Vagina (tissue), 2 donors: ENCODE data around the gene ZNF804A. TPM values are rescaled to one million over a fixed set of nuclear protein-coding genes. Genes with fewer than 3 reads are reported as not detected.
"Not testable (repeated sequence)": the region's sequence is repeated elsewhere in the genome, so short reads cannot be mapped to it uniquely, and the experiment has no call there.

Experiments
- DNase-seq, 2 donors: peaks; one replicate each; pipeline ENCODE4 v3.0.0-alpha.2; 2017; ENCODE audit errors: extremely low spot score in 2 of 2
- H3K27ac ChIP-seq: fragments of 200-600 bp; sonication (generic); one replicate; pipeline ENCODE4 v1.5.1; 2019
- H3K27me3 ChIP-seq: fragments of 200-600 bp; sonication (generic); one replicate; pipeline ENCODE4 v1.5.1; 2019
- H3K36me3 ChIP-seq, 2 donors: fragments of 200-600 bp; sonication (generic); one replicate each; pipeline ENCODE4 v1.5.1; 2017 to 2019
- H3K4me1 ChIP-seq: fragments of 200-600 bp; sonication (generic); one replicate; pipeline ENCODE4 v1.5.1; 2019
- H3K4me3 ChIP-seq, 2 donors: fragments of 200-600 bp; sonication (generic); 1 replicate in 1 of 2; 2 replicates in 1 of 2; pipeline ENCODE4 v1.5.1; 2016 to 2019
- H3K9me3 ChIP-seq: fragments of 200-600 bp; sonication (generic); one replicate; pipeline ENCODE4 v1.5.1; 2019
- POLR2A ChIP-seq, 2 donors: fragments of 450-650 bp; IDR thresholded peaks; one replicate each; pipeline ENCODE4 v1.6.1; 2017; ENCODE audit warnings: antibody characterized with exemption in 2 of 2, mild to moderate bottlenecking in 2 of 2, moderate library complexity in 2 of 2
- POLR2AphosphoS5 ChIP-seq, 2 donors: sonication (generic); formaldehyde crosslinking; IDR thresholded peaks; one replicate each; pipeline ENCODE4 v1.9.0; 2017; ENCODE audit warnings: antibody characterized with exemption in 2 of 2, mild to moderate bottlenecking in 2 of 2, low read depth in 1 of 2; ENCODE audit not compliant: insufficient read depth in 1 of 2
- intact Hi-C: fragments of 100-400 bp; cut with DNase I; formaldehyde crosslinking; loops from one replicate; pipeline ENCODE4 v1.15.1; 2023
- total RNA-seq: library from RNA; depleted of rRNA; stranded (reverse); fragments of >200 nt; gene quantifications from one replicate; pipeline ENCODE4 v1.2.3, GENCODE V29; 2016
- TF ChIP-seq, protein P1 (sequence below), 3 experiments: fragments of 450-650 bp in 2 of 3; fragments of 200-600 bp in 1 of 3; sonication (generic) in 1 of 3; IDR thresholded peaks; one replicate each; pipeline ENCODE4 v1.5.1; 2017 to 2019; ENCODE audit warnings: antibody characterized with exemption in 3 of 3, mild to moderate bottlenecking in 2 of 3, moderate library complexity in 2 of 3

Gene ZNF804A
- total RNA-seq, 1 donor from 2014 or later: 1.2 TPM

DNA sequence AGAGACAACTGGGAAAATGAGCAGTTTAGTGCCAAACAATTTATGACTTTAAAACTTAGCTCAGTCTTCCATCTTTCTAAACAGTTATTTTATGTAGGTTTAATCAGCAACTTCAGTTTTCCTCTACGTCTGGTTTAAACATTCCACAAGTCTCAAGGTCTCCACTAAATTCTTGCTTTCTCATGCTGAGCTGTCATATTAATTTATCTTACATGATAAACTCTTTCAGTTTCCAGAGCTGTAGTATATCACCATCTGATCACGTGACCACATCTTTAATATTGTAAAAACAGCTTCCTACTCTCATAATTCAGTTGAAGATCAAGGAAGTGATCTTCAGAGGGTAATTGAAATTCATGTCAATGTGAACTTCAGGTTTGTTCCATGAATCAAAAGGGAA lies 158.6 kb downstream of the ZNF804A start:
- no peak for TF ChIP-seq POLR2A (IDR thresholded peaks at IDR 0.05)
- TF ChIP-seq, protein P1, sequence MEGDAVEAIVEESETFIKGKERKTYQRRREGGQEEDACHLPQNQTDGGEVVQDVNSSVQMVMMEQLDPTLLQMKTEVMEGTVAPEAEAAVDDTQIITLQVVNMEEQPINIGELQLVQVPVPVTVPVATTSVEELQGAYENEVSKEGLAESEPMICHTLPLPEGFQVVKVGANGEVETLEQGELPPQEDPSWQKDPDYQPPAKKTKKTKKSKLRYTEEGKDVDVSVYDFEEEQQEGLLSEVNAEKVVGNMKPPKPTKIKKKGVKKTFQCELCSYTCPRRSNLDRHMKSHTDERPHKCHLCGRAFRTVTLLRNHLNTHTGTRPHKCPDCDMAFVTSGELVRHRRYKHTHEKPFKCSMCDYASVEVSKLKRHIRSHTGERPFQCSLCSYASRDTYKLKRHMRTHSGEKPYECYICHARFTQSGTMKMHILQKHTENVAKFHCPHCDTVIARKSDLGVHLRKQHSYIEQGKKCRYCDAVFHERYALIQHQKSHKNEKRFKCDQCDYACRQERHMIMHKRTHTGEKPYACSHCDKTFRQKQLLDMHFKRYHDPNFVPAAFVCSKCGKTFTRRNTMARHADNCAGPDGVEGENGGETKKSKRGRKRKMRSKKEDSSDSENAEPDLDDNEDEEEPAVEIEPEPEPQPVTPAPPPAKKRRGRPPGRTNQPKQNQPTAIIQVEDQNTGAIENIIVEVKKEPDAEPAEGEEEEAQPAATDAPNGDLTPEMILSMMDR (IDR thresholded peaks at IDR 0.05): no peak
- no peak for TF ChIP-seq POLR2AphosphoS5 (IDR thresholded peaks at IDR 0.05; ENCODE audit: insufficient read depth in 1 of 2, low read depth in 1 of 2)
- intact Hi-C loops: no loop called here
- Histone ChIP-seq H3K36me3 (no peaks in the 10 kb centered on the region), H3K27me3 (no peaks in the 10 kb centered on the region), H3K4me3 (no peak overlapping the region), H3K9me3 (no peaks in the 10 kb centered on the region), H3K4me1 (no peaks in the 10 kb centered on the region), H3K27ac (no peak overlapping the region)
- no peak for DNase-seq

DNA sequence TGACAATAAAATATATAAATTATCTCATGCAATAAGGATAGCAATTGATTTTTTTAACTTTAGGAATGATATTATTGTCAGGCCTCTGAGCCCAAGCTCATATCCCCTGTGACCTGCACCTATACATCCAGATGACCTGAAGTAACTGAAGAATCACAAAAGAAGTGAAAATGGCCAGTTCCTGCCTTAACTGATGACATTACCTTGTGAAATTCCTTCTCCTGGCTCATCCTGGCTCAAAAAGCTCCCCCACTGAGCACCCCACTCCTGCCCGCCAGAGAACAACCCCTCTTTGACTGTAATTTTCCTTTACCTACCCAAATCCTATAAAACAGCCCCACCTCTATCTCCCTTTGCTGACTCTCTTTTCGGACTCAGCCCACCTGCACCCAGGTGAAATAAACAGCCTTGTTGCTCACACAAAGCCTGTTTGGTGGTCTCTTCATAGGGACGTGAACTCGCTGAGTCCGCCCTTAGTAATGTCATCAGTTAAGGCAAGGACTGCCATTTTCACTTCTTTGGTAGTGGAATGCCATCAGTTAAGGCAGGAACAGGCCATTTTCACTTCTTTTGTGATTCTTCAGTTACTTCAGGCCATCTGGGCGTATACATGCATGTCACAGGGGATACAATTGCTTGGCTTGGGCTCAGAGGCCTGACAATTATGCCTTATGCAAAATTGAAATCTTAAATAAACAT lies 161.4 kb downstream of the ZNF804A start:
- DNase-seq, H3K4me1 ChIP-seq, H3K9me3 ChIP-seq, intact Hi-C loops, H3K27ac ChIP-seq, H3K4me3 ChIP-seq, H3K27me3 ChIP-seq, H3K36me3 ChIP-seq: not testable (repeated sequence)

DNA sequence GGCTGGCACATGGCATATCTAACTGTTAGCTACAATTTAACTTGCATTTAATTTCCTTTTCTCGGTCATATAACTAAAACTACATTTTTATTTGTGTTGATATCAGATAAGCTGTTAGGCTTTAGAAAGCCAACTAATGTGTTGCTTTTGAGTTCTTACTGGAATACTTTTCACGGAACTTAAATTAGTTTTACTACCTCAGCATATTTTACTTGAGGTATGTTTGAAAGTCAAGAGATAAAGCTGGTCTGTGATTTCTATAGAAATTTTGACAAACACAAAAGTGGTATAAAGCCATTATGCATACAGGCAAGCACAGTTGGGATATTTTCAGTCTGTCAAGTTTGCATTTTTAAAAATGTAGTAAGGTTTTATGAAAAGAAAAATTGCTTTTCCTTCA lies 162.6 kb downstream of the ZNF804A start:
- intact Hi-C loops: no loop called here

DNA sequence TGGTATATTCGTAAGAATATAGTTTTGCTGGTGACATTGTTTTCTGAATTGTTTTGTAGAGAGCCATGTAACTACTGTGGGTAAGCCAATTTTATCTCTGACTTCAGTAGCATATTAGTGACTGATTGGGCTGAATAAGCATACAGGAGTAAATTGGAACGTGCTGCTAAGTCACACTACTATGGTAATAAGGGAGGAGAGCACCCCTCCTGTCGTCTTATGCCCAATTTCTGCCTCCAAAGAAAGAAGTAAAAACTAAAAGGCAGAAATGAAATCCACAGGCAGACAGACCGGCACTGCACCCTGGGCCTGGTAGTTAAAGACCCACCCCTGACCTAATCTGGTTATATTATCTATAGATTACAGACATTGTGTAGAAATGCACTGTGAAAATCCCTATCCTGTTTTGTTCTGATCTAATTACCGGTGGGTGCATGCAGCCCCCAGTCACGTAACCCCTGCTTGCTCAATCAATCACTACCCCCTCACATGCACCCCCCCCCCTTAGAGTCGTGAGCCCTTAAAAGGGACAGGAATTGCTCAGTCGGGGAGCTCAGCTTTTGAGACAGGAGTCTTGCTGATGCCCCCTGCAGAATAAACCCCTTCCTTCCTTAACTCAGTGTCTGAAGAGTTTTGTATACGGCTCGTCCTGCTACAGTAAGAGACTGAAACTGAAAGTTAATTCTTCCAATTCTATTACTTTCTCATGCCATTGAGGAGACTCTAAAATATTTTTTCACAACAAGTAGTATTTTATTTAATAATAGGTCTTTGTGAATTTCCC lies 167.0 kb downstream of the ZNF804A start:
- no peak overlapping the region for H3K27ac ChIP-seq
- H3K4me3 ChIP-seq: no peak overlapping the region
- intact Hi-C loops: no loop called here
- TF ChIP-seq POLR2A (IDR thresholded peaks at IDR 0.05): no peak
- TF ChIP-seq POLR2AphosphoS5 (IDR thresholded peaks at IDR 0.05; ENCODE audit: insufficient read depth in 1 of 2, low read depth in 1 of 2): no peak
- TF ChIP-seq, protein P1 (IDR thresholded peaks at IDR 0.05): no peak
- H3K27me3 ChIP-seq: no peaks in the 10 kb centered on the region
- no peaks in the 10 kb centered on the region for H3K9me3 ChIP-seq
- no peaks in the 10 kb centered on the region for H3K36me3 ChIP-seq
- DNase-seq: no peak
- H3K4me1 ChIP-seq: no peaks in the 10 kb centered on the region

More for the DNA sequence above, 162.6 kb downstream of the ZNF804A start:
- Histone ChIP-seq H3K27ac (no peak overlapping the region), H3K9me3 (no peaks in the 10 kb centered on the region), H3K4me3 (no peak overlapping the region), H3K27me3 (no peaks in the 10 kb centered on the region), H3K36me3 (no peaks in the 10 kb centered on the region), H3K4me1 (no peaks in the 10 kb centered on the region)
- no peak for DNase-seq
- TF ChIP-seq POLR2AphosphoS5 (IDR thresholded peaks at IDR 0.05; ENCODE audit: insufficient read depth in 1 of 2, low read depth in 1 of 2): no peak

DNA sequence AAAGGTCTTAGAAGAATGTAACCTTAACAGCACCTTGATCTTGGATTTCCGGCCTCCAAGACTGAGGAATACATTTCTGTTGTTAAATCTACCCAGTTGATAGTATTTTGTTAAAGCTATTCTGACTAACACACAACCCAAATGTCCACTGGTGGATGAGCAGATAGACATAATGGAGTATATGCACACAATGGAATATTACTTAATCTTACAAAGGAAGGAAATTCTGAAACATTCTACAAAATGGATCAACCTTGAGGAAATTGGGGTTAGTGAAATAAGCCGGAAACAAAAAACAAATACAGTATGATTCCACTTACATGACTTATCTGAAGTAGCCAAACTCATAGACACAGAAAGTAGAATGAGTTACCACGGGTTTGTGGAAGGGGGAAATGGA lies 168.7 kb downstream of the ZNF804A start:
- Histone ChIP-seq H3K9me3 (no peaks in the 10 kb centered on the region), H3K4me3 (no peak overlapping the region), H3K27me3 (no peaks in the 10 kb centered on the region), H3K4me1 (no peaks in the 10 kb centered on the region), H3K27ac (no peak overlapping the region), H3K36me3 (no peaks in the 10 kb centered on the region)
- no peak for DNase-seq
- TF ChIP-seq, protein P1 (IDR thresholded peaks at IDR 0.05): no peak
- TF ChIP-seq POLR2A (IDR thresholded peaks at IDR 0.05): no peak
- no peak for TF ChIP-seq POLR2AphosphoS5 (IDR thresholded peaks at IDR 0.05; ENCODE audit: insufficient read depth in 1 of 2, low read depth in 1 of 2)
- intact Hi-C loops: no loop called here

DNA sequence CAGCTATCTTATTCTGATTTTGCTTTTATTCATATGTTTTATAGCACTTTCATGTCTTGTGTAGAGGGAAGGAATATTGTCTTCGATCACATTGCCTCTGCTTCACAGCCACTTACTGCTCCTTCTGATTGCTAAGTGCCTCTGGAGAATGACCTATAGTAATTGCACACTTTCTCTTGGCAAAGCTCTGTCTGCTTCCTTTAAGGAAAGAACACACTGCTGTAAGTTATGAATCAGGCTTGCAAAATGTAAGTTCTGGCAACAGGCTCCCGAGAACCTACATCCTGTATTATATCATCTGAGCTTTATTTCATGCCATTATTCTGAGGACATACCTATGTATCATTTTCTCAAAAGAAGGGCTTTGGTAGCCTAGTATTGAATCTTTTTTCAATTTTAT lies 170.7 kb downstream of the ZNF804A start:
- TF ChIP-seq POLR2AphosphoS5 (IDR thresholded peaks at IDR 0.05; ENCODE audit: insufficient read depth in 1 of 2, low read depth in 1 of 2): no peak
- no peak for TF ChIP-seq POLR2A (IDR thresholded peaks at IDR 0.05)
- TF ChIP-seq, protein P1 (IDR thresholded peaks at IDR 0.05): no peak
- Histone ChIP-seq H3K27me3 (no peaks in the 10 kb centered on the region), H3K27ac (no peak overlapping the region), H3K4me3 (no peak overlapping the region), H3K4me1 (no peaks in the 10 kb centered on the region), H3K36me3 (no peaks in the 10 kb centered on the region), H3K9me3 (no peaks in the 10 kb centered on the region)
- intact Hi-C loops: no loop called here
- no peak for DNase-seq
